A673 (cell line): ENCODE data around the gene LIPM. TPM values are rescaled to one million over a fixed set of nuclear protein-coding genes. Genes with fewer than 3 reads are reported as not detected.

Source experiments
- BruUV-seq: library from RNA; stranded (reverse); fragments of 400-500 nt; replicated peaks from 2 replicates; lab custom pipeline; 2021; lab: Mats Ljungman, UMichigan
- CTCF ChIA-PET: fragments of 300-600 bp; sonication (Branson Sonifier 250); formaldehyde crosslinking; loops from one replicate; lab custom pipeline; 2022; ENCODE audit warnings: antibody characterized with exemption; lab: Charles Lee
- POLR2A ChIA-PET: fragments of 300-600 bp; sonication (Branson Sonifier 250); formaldehyde crosslinking; loops from one replicate; lab custom pipeline; 2022; ENCODE audit warnings: antibody characterized with exemption; ENCODE audit not compliant: low non-redundant PET; lab: Charles Lee
- DNase-seq: peaks from one replicate; pipeline ENCODE4 v3.0.0-alpha.2; 2015; ENCODE audit warnings: low spot score
- H3K27ac ChIP-seq: fragments of 200-600 bp; sonication (generic); 2 replicates; pipeline ENCODE4 v1.5.1; 2016; ENCODE audit warnings: mixed run types, low read depth, mild to moderate bottlenecking, mixed read lengths, antibody characterized with exemption, low read length; ENCODE audit not compliant: poor library complexity, severe bottlenecking
- H3K27me3 ChIP-seq: fragments of 200-600 bp; sonication (generic); replicated peaks from 2 replicates; pipeline ENCODE4 v1.6.1; 2017; ENCODE audit warnings: mixed run types, low read depth, mild to moderate bottlenecking, mixed read lengths, antibody characterized with exemption, low read length; ENCODE audit not compliant: insufficient read depth, poor library complexity
- H3K36me3 ChIP-seq: fragments of 200-600 bp; sonication (generic); 2 replicates; pipeline ENCODE4 v1.6.1; 2016; ENCODE audit warnings: mixed run types, mild to moderate bottlenecking, mixed read lengths, antibody characterized with exemption, low read length; ENCODE audit not compliant: insufficient read depth, poor library complexity, severe bottlenecking
- H3K4me1 ChIP-seq: fragments of 200-600 bp; sonication (generic); 2 replicates; pipeline ENCODE4 v1.6.1; 2017; ENCODE audit warnings: mixed run types, mild to moderate bottlenecking, mixed read lengths, antibody characterized with exemption, low read length; ENCODE audit not compliant: insufficient read depth, poor library complexity, severe bottlenecking
- H3K4me3 ChIP-seq: fragments of 200-600 bp; sonication (generic); 2 replicates; pipeline ENCODE4 v1.5.1; 2016; ENCODE audit warnings: low read depth, mixed run types, mild to moderate bottlenecking, mixed read lengths, low read length; ENCODE audit not compliant: poor library complexity, severe bottlenecking
- H3K9me3 ChIP-seq: fragments of 200-600 bp; sonication (generic); 2 replicates; pipeline ENCODE4 v1.6.1; 2016; ENCODE audit warnings: mixed run types, low read depth, mild to moderate bottlenecking, mixed read lengths, antibody characterized with exemption, low read length; ENCODE audit not compliant: poor library complexity, severe bottlenecking
- EZH2 ChIP-seq: fragments of 200-600 bp; sonication (generic); IDR thresholded peaks from 2 replicates; pipeline ENCODE4 v1.6.1; 2017; ENCODE audit warnings: borderline replicate concordance, low read depth, mild to moderate bottlenecking, mixed read lengths, antibody characterized with exemption, low read length; ENCODE audit not compliant: poor library complexity, severe bottlenecking
- intact Hi-C: fragments of 100-400 bp; cut with micrococcal nuclease; formaldehyde crosslinking; loops from one replicate; pipeline ENCODE4 v1.10.0; 2022; ENCODE audit not compliant: unreplicated experiment
- total RNA-seq: library from RNA; stranded (reverse); gene quantifications from 2 replicates; pipeline ENCODE4 v1.2.3, GENCODE V29; 2021
- TF ChIP-seq, protein P1 (sequence below): fragments of 300-800, 200-600 bp; sonication (generic); conservative IDR thresholded peaks from 2 replicates; pipeline ENCODE4 v1.5.1; 2017; ENCODE audit warnings: low read depth, mild to moderate bottlenecking, antibody characterized with exemption, low read length, moderate library complexity, mixed read lengths

Gene LIPM
- total RNA-seq, 1 experiment from 2014 or later: not detected

DNA sequence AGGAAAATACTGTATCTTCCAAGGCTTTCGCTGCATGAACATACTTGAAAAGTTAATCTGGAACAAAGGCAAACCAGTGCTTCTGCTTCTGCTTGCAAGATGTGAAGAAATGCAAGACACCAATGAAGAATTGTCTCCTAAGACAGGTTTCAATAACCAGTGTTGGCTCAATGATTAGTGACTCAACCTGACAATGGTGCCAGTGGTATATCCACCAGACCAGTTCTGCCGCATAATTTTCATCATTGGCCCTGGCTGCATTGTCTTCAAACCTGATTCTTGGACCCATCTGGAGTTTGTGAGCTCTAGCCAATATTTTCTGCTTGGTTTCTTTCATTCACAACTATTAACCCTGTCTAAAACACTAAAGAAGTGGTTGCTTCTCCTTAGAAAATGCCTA, 63.9 kb downstream of the LIPM start:
- no peak for DNase-seq
- intact Hi-C loops: no loop called here
- no peak overlapping the region for H3K4me3 ChIP-seq
- no TSS peak for BruUV-seq
- POLR2A ChIA-PET: no interaction called here
- H3K27ac ChIP-seq: no peak overlapping the region
- TF ChIP-seq, protein P1, sequence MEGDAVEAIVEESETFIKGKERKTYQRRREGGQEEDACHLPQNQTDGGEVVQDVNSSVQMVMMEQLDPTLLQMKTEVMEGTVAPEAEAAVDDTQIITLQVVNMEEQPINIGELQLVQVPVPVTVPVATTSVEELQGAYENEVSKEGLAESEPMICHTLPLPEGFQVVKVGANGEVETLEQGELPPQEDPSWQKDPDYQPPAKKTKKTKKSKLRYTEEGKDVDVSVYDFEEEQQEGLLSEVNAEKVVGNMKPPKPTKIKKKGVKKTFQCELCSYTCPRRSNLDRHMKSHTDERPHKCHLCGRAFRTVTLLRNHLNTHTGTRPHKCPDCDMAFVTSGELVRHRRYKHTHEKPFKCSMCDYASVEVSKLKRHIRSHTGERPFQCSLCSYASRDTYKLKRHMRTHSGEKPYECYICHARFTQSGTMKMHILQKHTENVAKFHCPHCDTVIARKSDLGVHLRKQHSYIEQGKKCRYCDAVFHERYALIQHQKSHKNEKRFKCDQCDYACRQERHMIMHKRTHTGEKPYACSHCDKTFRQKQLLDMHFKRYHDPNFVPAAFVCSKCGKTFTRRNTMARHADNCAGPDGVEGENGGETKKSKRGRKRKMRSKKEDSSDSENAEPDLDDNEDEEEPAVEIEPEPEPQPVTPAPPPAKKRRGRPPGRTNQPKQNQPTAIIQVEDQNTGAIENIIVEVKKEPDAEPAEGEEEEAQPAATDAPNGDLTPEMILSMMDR: no peak
- TF ChIP-seq EZH2: no peak
- peaks cover 10% of the 10 kb centered on the region for H3K4me1 ChIP-seq
- H3K27me3 ChIP-seq: no peaks in the 10 kb centered on the region
- no peaks in the 10 kb centered on the region for H3K36me3 ChIP-seq
- CTCF ChIA-PET: no interaction called here
- H3K9me3 ChIP-seq: no peaks in the 10 kb centered on the region

DNA sequence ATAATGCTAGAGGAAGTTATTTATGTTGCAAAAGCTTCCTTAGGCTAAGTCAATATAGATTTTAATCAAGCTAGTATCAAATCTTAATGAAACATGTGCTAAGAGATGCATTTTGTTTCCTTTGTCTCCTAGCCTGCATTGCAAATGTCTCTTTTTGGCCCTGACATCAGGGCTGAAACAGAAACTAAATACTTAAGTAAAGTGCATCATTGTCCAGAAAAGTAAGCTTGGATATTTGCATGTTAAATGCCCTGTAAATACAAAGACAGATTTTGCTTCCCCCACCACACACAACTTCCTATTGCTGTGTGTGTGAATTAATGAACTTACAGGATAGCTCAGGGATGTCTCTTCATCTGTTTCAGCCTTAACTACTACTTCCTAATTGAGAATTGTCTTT, 67.6 kb downstream of the LIPM start:
- BruUV-seq: no TSS peak

More for the DNA sequence above, 67.6 kb downstream of the LIPM start:
- TF ChIP-seq EZH2: no peak
- TF ChIP-seq, protein P1: no peak
- H3K4me1 ChIP-seq: peaks cover 30% of the 10 kb centered on the region
- DNase-seq: no peak
- no peak overlapping the region for H3K4me3 ChIP-seq
- POLR2A ChIA-PET: no interaction called here
- H3K27ac ChIP-seq: no peak overlapping the region
- no peaks in the 10 kb centered on the region for H3K27me3 ChIP-seq
- H3K36me3 ChIP-seq: no peaks in the 10 kb centered on the region
- intact Hi-C loops: no loop called here
- CTCF ChIA-PET: no interaction called here
- H3K9me3 ChIP-seq: no peaks in the 10 kb centered on the region

Other genes with a start within 250 kb of the LIPM start
- gene RNLS, start 219.4 kb upstream of the LIPM start, total RNA-seq: 6.2 and 8.1 TPM in 2 replicates
- 0.11 TPM in 1 of 2 replicates, not detected in the other for gene LIPJ, start 216.0 kb upstream of the LIPM start, total RNA-seq
- gene LIPF, start 138.3 kb upstream of the LIPM start, total RNA-seq: not detected in 2 replicates
- not detected in 2 replicates for gene LIPK, start 96.5 kb upstream of the LIPM start, total RNA-seq
- not detected in 2 replicates for gene LIPN, start 42.7 kb upstream of the LIPM start, total RNA-seq
- gene ANKRD22, start 49.1 kb downstream of the LIPM start, total RNA-seq: 0.52 TPM in 1 of 2 replicates, not detected in the other
- gene STAMBPL1, start 77.5 kb downstream of the LIPM start, total RNA-seq: 61.2 and 71.8 TPM in 2 replicates
- 52.2 and 78.4 TPM in 2 replicates for gene ACTA2, start 150.0 kb downstream of the LIPM start, total RNA-seq
- gene FAS, start 188.1 kb downstream of the LIPM start, total RNA-seq: 30.4 and 40.3 TPM in 2 replicates